Suprapubic skin (tissue), 3 donors: ENCODE measurements around the gene CCNL1.

ENCODE experiments used
- CTCF ChIP-seq, 2 donors: fragments of 200-600 bp in 1 of 2; fragments of 450-650 bp in 1 of 2; sonication (generic) in 1 of 2; IDR thresholded peaks; one replicate each; pipeline ENCODE4 v1.5.1; 2016 to 2019; ENCODE audit warnings: antibody characterized with exemption in 2 of 2, mild to moderate bottlenecking in 1 of 2, moderate library complexity in 1 of 2
- POLR2A ChIP-seq, 2 donors: fragments of 450-650 bp; IDR thresholded peaks; one replicate each; pipeline ENCODE4 v1.6.1; 2017; ENCODE audit warnings: antibody characterized with exemption in 2 of 2, mild to moderate bottlenecking in 2 of 2, moderate library complexity in 2 of 2

- TF ChIP-seq POLR2A (IDR thresholded peaks at IDR 0.05): no peak
- no peak for TF ChIP-seq CTCF (IDR thresholded peaks at IDR 0.05)
Measured at GRCh38 chr3:157179365-157179803, 19.4 kb upstream of the CCNL1 start.
